IMR-90 (cell line): ENCODE measurements around the gene ACSBG1.

Experiments used
- CEBPB ChIP-seq: IDR thresholded peaks from 2 replicates; pipeline ENCODE4 v1.6.1; 2012; ENCODE audit warnings: low read depth, low read length, improper control_type of control experiment
- CTCF ChIP-seq: conservative IDR thresholded peaks from 2 replicates; pipeline ENCODE4 v1.5.1; 2012; ENCODE audit warnings: mild to moderate bottlenecking, low read depth, low read length, improper control_type of control experiment
- POLR2A ChIP-seq: IDR thresholded peaks from 2 replicates; pipeline ENCODE4 v1.6.1; 2012; ENCODE audit warnings: mild to moderate bottlenecking, low read depth, low read length
- RAD21 ChIP-seq: IDR thresholded peaks from 2 replicates; pipeline ENCODE4 v1.6.1; 2012; ENCODE audit warnings: low read length, improper control_type of control experiment

DNA sequence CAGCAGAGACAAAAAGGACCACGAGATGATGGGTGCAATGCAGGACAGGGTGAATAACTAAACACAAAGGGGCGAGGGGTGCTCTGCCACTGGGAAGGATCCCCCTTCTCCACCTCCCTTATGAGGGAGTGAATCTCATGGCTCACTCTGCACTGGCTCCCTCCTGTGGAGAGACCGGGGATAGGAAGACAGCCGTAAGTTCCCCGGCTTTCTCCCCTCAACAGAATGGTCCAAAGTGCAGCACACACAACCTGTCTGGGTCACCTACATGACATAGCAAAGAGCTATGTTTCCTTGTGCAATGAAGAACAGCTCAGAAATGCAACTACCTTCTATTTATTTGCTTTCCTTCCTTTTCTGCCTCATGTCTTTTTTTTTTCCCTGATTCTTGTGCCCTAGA is 7.8 kb upstream of the ACSBG1 start:
- TF ChIP-seq CTCF (peak; percentile 42), POLR2A (no peak), CEBPB (no peak), RAD21 (no peak; the same call in 1 of the 2 replicates)
